ENCODE data around the gene KCNH1. TPM values are rescaled to one million over a fixed set of nuclear protein-coding genes. Genes with fewer than 3 reads are reported as not detected.

KCNH1 gene
- total and polyA plus RNA-seq, 2 of the 4 experiments (the other 2 are of a cell fraction): 0.27 to 0.54 TPM

DNA sequence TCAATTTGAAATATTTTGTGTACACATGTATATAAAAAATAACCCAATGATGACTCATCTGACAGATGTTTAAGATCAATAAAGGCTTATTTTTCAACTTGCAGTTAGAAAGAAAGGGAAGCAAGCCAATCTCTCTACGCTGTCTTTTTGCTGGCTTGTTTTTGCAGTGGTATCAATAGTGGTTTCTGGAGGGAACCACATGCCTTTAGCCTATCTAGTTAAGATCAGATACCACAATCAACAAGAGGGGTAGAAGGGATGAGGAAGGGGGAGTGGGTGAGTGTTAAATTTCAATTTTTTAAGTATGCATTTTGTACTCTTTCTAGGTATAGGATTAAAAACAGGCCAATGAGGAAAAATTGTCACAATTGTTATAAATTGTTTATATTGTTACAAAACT, 276.2 kb downstream of the KCNH1 start:
- intact Hi-C loops (cut with micrococcal nuclease): no loop called here

More for the DNA sequence above, 276.2 kb downstream of the KCNH1 start:
- ChIA-PET CTCF (no interaction called here), POLR2A (ENCODE audit: unreplicated experiment) (no interaction called here)
- H2AK9ac ChIP-seq (replicated peaks; ENCODE audit: low read depth, low read length, poor library complexity): no peak overlapping the region
- no peaks in the 10 kb centered on the region for H3K79me1 ChIP-seq (ENCODE audit: low read depth in 1 of 2, low read length in 2 of 2)
- no peak overlapping the region for H4K91ac ChIP-seq (ENCODE audit: insufficient read depth, low read depth, low read length)
- no peak for DNase-seq
- in situ Hi-C loops (cut with MboI; ENCODE audit: low sequenced_read_pairs) (no loop called here), dilution Hi-C loops (cut with HindIII; ENCODE audit: low sequenced_read_pairs, unreplicated experiment) (no loop called here)
- no peaks in the 10 kb centered on the region for H3K36me3 ChIP-seq (ENCODE audit: control insufficient read depth, insufficient read depth, low read length)
- H3K56ac ChIP-seq (ENCODE audit: extremely low read depth, insufficient read depth, low read length): no peak overlapping the region
- no peak overlapping the region for H2AFZ ChIP-seq (replicated peaks; ENCODE audit: low read length, poor library complexity)
- no peak overlapping the region for H3K18ac ChIP-seq (ENCODE audit: low read depth, low read length)
- no peak overlapping the region for H2BK120ac ChIP-seq (ENCODE audit: low read depth, low read length)
- H3K9ac ChIP-seq (ENCODE audit: low read depth, low read length): no peak overlapping the region
- no peak overlapping the region for H2BK20ac ChIP-seq (ENCODE audit: low read depth, low read length)
- no peaks in the 10 kb centered on the region for H3K4me1 ChIP-seq (ENCODE audit: control insufficient read depth, insufficient read depth, low read length)
- H3K27me3 ChIP-seq (ENCODE audit: control insufficient read depth, insufficient read depth, low read length): no peaks in the 10 kb centered on the region
- no peak overlapping the region for H3K4me3 ChIP-seq (ENCODE audit: insufficient read depth, low read depth, low read length)
- H3K9me3 ChIP-seq (ENCODE audit: control insufficient read depth, insufficient read depth, low read length): 0 out of 2 replicates have a peak, but pooled peaks cover 2% of the 10 kb centered on the region
- ATAC-seq (ENCODE audit: low read depth): no peak
- no peak overlapping the region for H2AK5ac ChIP-seq (ENCODE audit: low read depth, low read length)
- TF ChIP-seq RFX5 (IDR thresholded peaks at IDR 0.05; ENCODE audit: low read depth, low read length): no peak
- no peak overlapping the region for H4K8ac ChIP-seq (ENCODE audit: low read depth in 2 of 2, low read length in 2 of 2)
- WGBS, 2 experiments (ENCODE audit: extremely low coverage in 2 of 2, insufficient read length in 1 of 2): no CpG with 5 or more reads among the region's 1 CpG
- no TSS peak for BruUV-seq (replicated peaks)
- no peak overlapping the region for H3K27ac ChIP-seq (ENCODE audit: insufficient read depth, low read length)
- H2BK5ac ChIP-seq (ENCODE audit: low read depth, low read length, poor library complexity, severe bottlenecking): no peak overlapping the region
- no peak overlapping the region for H3K23ac ChIP-seq (ENCODE audit: low read depth, low read length)
- no peak overlapping the region for H4K5ac ChIP-seq (ENCODE audit: low read depth, low read length)
- no peaks in the 10 kb centered on the region for H4K20me1 ChIP-seq (ENCODE audit: insufficient read depth, low read length)
- H3K14ac ChIP-seq (replicated peaks; ENCODE audit: low read depth, low read length): no peak overlapping the region
- no peak overlapping the region for H3K4me2 ChIP-seq (ENCODE audit: low read depth, low read length)
- H3K9me1 ChIP-seq (ENCODE audit: insufficient read depth, low read length): no peaks in the 10 kb centered on the region
- no peak overlapping the region for H2BK15ac ChIP-seq (ENCODE audit: low read depth, low read length)
- H3K4ac ChIP-seq (ENCODE audit: low read depth, low read length): no peak overlapping the region
